K562 (cell line): ENCODE results near the gene ZACN. TPM values are rescaled to one million over a fixed set of nuclear protein-coding genes. Genes with fewer than 3 reads are reported as not detected.

Experiments used
- CSDE1 ChIP-seq, 2 experiments: fragments of 450-650 bp; IDR thresholded peaks; 2 replicates each; pipeline ENCODE4 v1.6.1; 2016; ENCODE audit warnings: mild to moderate bottlenecking in 1 of 2
- EZH2 ChIP-seq: IDR thresholded peaks from 2 replicates; pipeline ENCODE4 v1.6.1; 2012; ENCODE audit warnings: low read depth, mild to moderate bottlenecking, inconsistent platforms, low read length, borderline replicate concordance
- GTF2B ChIP-seq: IDR thresholded peaks from 2 replicates; pipeline ENCODE4 v1.6.1; 2011; ENCODE audit not compliant: insufficient read length; ENCODE audit errors: extremely low read depth
- HNRNPH1 ChIP-seq: fragments of 200-400 bp; formaldehyde crosslinking; optimal IDR thresholded peaks from 2 replicates; pipeline ENCODE3; 2017; ENCODE audit warnings: low read depth, mild to moderate bottlenecking, low read length, moderate library complexity
- LARP7 ChIP-seq: fragments of 450-650 bp; IDR thresholded peaks from 2 replicates; pipeline ENCODE4 v1.6.1; 2016
- MCM2 ChIP-seq: fragments of 450-650 bp; IDR thresholded peaks from 2 replicates; pipeline ENCODE4 v1.6.1; 2017; ENCODE audit warnings: low read depth, mild to moderate bottlenecking
- POLR2H ChIP-seq: IDR thresholded peaks from 2 replicates; pipeline ENCODE4 v1.6.1; 2016; ENCODE audit warnings: missing genetic modification characterization, low read depth, mild to moderate bottlenecking, control low read depth, missing compliant biosample characterization, moderate library complexity
- PTRF ChIP-seq: fragments of 450-650 bp; IDR thresholded peaks from 2 replicates; pipeline ENCODE4 v1.6.1; 2016; ENCODE audit warnings: mild to moderate bottlenecking, missing genetic modification characterization, missing compliant biosample characterization
- RFX1 ChIP-seq: fragments of 450-650 bp; IDR thresholded peaks from 2 replicates; pipeline ENCODE4 v1.6.1; 2016; ENCODE audit warnings: mild to moderate bottlenecking, moderate library complexity
- SP2 ChIP-seq: IDR thresholded peaks from 2 replicates; pipeline ENCODE4 v1.6.1; 2011; ENCODE audit warnings: mild to moderate bottlenecking, low read depth, low read length, moderate library complexity; ENCODE audit not compliant: poor library complexity, severe bottlenecking; ENCODE audit errors: extremely low read depth
- SRSF3 ChIP-seq: fragments of 200-400 bp; formaldehyde crosslinking; IDR thresholded peaks from 2 replicates; pipeline ENCODE4 v1.6.1; 2016; ENCODE audit warnings: mild to moderate bottlenecking, low read length, moderate library complexity; ENCODE audit not compliant: insufficient read depth
- TEAD1 ChIP-seq, 2 experiments: fragments of 450-650 bp in 1 of 2; sonication (generic) in 1 of 2; formaldehyde crosslinking; IDR thresholded peaks; 2 replicates each; pipeline versions ENCODE4 v1.4.0 to v1.8.0; 2020 to 2022; ENCODE audit warnings: mild to moderate bottlenecking in 2 of 2, missing genetic modification reagents in 1 of 2
- ZBTB11 ChIP-seq, 3 experiments: fragments of 200-800 bp in 1 of 3; fragments of 250-450 bp in 1 of 3; fragments of 450-650 bp in 1 of 3; sonication (Bioruptor Pico) in 1 of 3; sonication (Bioruptor generic) in 1 of 3; formaldehyde crosslinking in 1 of 3; IDR thresholded peaks; 2 replicates each; pipeline versions ENCODE4 v1.6.1 to v1.8.0; 2016 to 2022; ENCODE audit warnings: mild to moderate bottlenecking in 2 of 3, missing genetic modification characterization in 2 of 3, missing compliant biosample characterization in 1 of 3, moderate library complexity in 1 of 3
- ZBTB2 ChIP-seq: fragments of 450-650 bp; IDR thresholded peaks from 2 replicates; pipeline ENCODE4 v1.6.1; 2016; ENCODE audit warnings: antibody characterized with exemption
- ZEB2 ChIP-seq: fragments of 450-650 bp; IDR thresholded peaks from 2 replicates; pipeline ENCODE4 v1.6.1; 2016
- ZKSCAN8 ChIP-seq: fragments of 200-800 bp; sonication (Bioruptor generic); IDR thresholded peaks from 2 replicates; pipeline ENCODE4 v1.6.1; 2016; ENCODE audit warnings: missing genetic modification characterization, missing compliant biosample characterization
- ZNF133 ChIP-seq: fragments of 250-450 bp; sonication (Bioruptor Pico); IDR thresholded peaks from 2 replicates; pipeline ENCODE4 v1.4.0; 2020; ENCODE audit warnings: mild to moderate bottlenecking
- ZNF316 ChIP-seq: fragments of 450-650 bp; IDR thresholded peaks from 2 replicates; pipeline ENCODE4 v1.6.1; 2016
- ZNF444 ChIP-seq: fragments of 250-450 bp; sonication (Bioruptor Pico); IDR thresholded peaks from 2 replicates; pipeline ENCODE4 v1.4.0; 2020; ENCODE audit warnings: mild to moderate bottlenecking, moderate library complexity
- ZNF449 ChIP-seq: fragments of 250-450 bp; sonication (Bioruptor Pico); IDR thresholded peaks from 2 replicates; pipeline ENCODE4 v1.8.0; 2022; ENCODE audit warnings: moderate library complexity, mild to moderate bottlenecking, inconsistent platforms
- polyA plus RNA-seq, 8 experiments: library from polyadenylated mRNA; depleted of rRNA in 4 of 8; stranded (reverse) in 5 of 8; unstranded in 3 of 8; fragments of >200 nt; fragmentation: Nextera tagmentation in 2 of 8; fragmentation: Illumina TruSeq in 1 of 8; extraction: Ambion mirVana in 2 of 8; extraction: Trizol in 1 of 8; gene quantifications; 2 replicates each; pipeline versions ENCODE4 v1.2.1 to v1.2.3, GENCODE V29; 2011 to 2014; ENCODE audit warnings: inconsistent platforms in 1 of 8, missing spikeins in 1 of 8
- total RNA-seq, 7 experiments: library from RNA; depleted of rRNA in 6 of 7; stranded (reverse); fragments of >200 nt in 6 of 7; fragmentation: Illumina TruSeq in 2 of 7; extraction: Trizol in 2 of 7; gene quantifications; 2 replicates each; pipeline versions ENCODE4 v1.2.1 to v1.2.3, GENCODE V29; 2011 to 2021; ENCODE audit warnings: low replicate concordance in 1 of 7

ZACN gene
- total and polyA plus RNA-seq, 9 of the 15 experiments (the other 6 are each of a cell fraction or from before 2014, with no cell fraction given) = 0.07 TPM; not detected in 8

- TF ChIP-seq POLR2H (tag) = peak; percentile 87
- no peak for TF ChIP-seq LARP7
- TF ChIP-seq CSDE1 (IDR thresholded peaks at IDR 0.05) = no peak; a peak in 1 of 4 replicates
- TF ChIP-seq SP2 = peak; percentile 76
- TF ChIP-seq EZH2 = no peak
- TF ChIP-seq ZNF449 (CRISPR knock-in tag) = no peak
- TF ChIP-seq MCM2 = no peak
- no peak for TF ChIP-seq RFX1
- no peak for TF ChIP-seq PTRF (tag)
- no peak for TF ChIP-seq SRSF3
- TF ChIP-seq ZNF133 (CRISPR knock-in tag) = no peak
- TF ChIP-seq TEAD1 (CRISPR knock-in tag; IDR thresholded peaks at IDR 0.05) = peak; percentile 19 to 29; a peak in 1 of 4 replicates
- no peak for TF ChIP-seq HNRNPH1
- TF ChIP-seq ZKSCAN8 (CRISPR knock-in tag) = no peak
- TF ChIP-seq GTF2B = peak; percentile 10
- peak; percentile 64 for TF ChIP-seq ZBTB2
- no peak for TF ChIP-seq ZNF316
- TF ChIP-seq ZNF444 = no peak
- no peak for TF ChIP-seq ZBTB11 (CRISPR knock-in tag; IDR thresholded peaks at IDR 0.05)
- TF ChIP-seq ZEB2 = no peak
Observed at GRCh38 chr17:76072148-76072858, 6.7 kb upstream of the ZACN start, which contains the start of gene SRP68 (continued).
